Ecto neural progenitor cell (in vitro differentiated cells): Measurements from ENCODE around the gene KRTAP4-8.
"Not testable (repeated sequence)": the region's sequence is repeated elsewhere in the genome, so short reads cannot be mapped to it uniquely, and the experiment has no call there.

Experiments used
- DNase-seq: peaks from one replicate; pipeline ENCODE4 v3.0.0-alpha.2; 2018; ENCODE audit warnings: low spot score

The KRTAP4-8 gene

GRCh38 chr17:41065016-41065689, 32.8 kb downstream of the KRTAP4-8 start:
- DNase-seq: not testable (repeated sequence)

DNA sequence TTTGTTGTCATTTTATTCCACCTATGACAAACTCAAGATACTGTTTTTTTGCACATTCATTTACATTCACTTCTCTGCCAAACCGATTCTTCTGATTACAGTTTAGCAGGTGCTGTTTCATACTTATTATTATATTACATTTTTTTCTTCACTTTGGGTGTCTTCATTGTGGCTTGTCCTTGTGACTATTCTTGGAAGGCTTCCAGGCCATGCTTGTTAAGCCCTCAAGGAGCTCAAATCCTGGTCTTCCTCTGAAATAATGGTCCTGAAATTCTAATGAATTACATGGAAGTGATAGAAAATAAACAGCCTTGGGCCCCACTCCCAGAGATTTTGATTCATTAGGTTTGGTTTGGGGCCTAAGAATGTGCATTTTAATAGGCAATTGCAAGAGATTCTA, 33.6 kb downstream of the KRTAP4-8 start:
- no peak for DNase-seq

DNA sequence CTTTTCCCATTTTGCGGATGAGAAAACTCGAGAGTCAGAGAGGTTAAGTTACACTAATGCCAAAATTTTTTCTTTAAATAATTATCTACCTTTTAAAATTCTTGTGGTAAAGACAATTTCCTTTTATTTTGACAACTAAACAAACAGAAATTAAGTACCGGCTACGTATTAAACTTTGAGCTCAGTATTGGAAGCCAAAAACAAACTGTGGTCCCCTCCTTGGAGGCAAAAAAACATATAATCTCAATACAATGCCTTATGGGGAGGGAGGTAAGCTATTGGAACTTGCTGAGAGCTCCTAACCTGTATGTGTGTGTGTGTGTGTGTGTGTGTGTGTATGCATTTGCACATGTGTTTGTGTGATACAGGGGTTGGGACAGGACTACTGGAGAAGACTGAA, 34.5 kb downstream of the KRTAP4-8 start:
- DNase-seq: no peak

- no peak for DNase-seq
These were observed 36.0 kb downstream of the KRTAP4-8 start for GRCh38 chr17:41061964-41062363.

DNA sequence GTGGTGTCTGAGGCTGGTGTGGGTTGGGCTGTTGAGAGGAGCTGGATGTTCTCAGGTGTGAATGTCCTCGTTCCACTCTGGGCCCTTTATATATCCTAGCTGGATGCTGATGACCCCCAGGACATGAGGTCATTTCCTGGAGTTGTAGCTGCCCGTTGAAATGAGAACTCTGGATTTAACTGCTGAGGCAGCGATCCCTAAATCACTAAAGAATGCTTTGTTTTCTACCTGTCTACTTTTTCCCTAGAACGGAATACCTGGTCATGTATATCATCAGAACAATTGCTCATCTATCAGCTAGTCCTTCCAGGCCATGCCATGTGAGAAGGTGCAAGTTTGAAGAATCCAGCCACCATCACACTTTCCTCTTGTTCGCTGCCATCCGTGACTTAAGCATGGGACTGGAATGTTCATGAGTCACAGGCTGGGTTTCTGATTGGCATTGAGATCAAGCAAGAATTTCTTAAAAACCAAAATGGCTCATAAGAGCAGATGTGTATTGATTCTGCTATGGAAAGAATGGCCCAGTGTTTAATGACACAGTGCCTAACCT, 37.8 kb downstream of the KRTAP4-8 start, which contains the start of gene KRTAP2-3:
KRTAP2-3 (minus strand) TSS at position 63 of the 553 bp plus-strand sequence. CDS start 64 bp downstream, outside the sequence.
- DNase-seq: no peak

GRCh38 chr17:41059276-41060051, 38.5 kb downstream of the KRTAP4-8 start:
- DNase-seq: not testable (repeated sequence)

GRCh38 chr17:41058741-41059140, 39.2 kb downstream of the KRTAP4-8 start:
- DNase-seq: no peak

DNA sequence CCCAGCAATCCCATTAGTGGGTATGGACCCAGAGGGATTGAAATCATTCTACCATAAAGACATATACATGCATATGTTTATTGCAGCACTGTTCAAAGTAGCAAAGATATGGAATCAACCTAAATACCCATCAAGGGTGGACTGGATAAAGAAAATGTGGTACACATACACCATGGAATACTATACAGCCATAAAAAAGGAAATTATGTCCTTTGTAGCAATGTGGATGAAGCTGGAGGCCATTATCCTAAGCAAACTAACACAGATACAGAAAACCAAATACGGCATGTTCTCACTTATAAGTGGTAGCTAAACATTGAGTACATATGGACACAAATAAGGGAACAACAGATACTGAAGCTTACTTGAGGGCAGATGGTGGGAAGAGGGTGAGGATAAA, 40.4 kb downstream of the KRTAP4-8 start:
- no peak for DNase-seq

- DNase-seq: not testable (repeated sequence)
These were observed 42.8 kb downstream of the KRTAP4-8 start, which contains the start of gene KRTAP2-2 for GRCh38 chr17:41055130-41055529. KRTAP2-2 (minus strand) TSS chr17:41055230; CDS start chr17:41055211, 19 bp downstream.

DNA sequence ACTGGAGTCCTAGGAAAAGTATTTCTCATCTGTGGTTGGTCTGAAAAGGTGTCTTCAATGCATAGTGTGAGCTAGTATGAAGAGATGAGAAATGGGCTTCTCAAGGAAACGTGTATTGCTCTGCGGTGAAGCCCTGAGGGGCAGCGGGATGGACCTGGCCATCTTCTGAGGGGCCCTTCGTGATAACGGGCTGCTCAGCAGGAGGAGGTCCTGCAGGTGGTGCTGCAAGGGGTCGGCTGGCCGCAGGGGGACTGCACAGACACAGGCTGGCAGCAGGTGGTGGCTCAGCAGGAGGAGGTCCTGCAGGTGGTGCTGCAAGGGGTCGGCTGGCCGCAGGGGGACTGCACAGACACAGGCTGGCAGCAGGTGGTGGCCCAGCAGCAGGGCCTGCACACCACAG, 43.4 kb downstream of the KRTAP4-8 start:
- not testable (repeated sequence) for DNase-seq

- DNase-seq: no peak
These were observed 43.9 kb downstream of the KRTAP4-8 start for GRCh38 chr17:41054025-41054424.

GRCh38 chr17:41052566-41052965, 45.4 kb downstream of the KRTAP4-8 start:
- no peak for DNase-seq

DNA sequence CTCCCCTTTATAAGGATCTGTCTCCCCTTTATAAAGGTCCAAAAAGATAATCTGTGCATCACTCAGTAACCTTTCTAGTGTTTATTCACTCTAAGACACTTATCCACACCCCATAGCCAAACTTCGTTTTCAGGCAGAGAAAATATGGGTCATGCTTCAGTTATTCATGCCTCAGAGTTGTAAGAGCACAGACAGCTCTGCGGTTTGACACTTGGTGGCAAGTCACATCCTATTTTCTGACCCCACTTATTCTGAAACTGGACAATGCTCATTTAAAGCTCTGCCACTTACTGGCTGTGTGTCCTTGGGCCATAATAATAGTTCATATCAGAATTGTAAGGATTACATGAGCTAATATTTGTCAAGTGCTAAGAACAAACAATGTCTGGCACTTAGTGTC, 48.8 kb downstream of the KRTAP4-8 start:
- no peak for DNase-seq

DNA sequence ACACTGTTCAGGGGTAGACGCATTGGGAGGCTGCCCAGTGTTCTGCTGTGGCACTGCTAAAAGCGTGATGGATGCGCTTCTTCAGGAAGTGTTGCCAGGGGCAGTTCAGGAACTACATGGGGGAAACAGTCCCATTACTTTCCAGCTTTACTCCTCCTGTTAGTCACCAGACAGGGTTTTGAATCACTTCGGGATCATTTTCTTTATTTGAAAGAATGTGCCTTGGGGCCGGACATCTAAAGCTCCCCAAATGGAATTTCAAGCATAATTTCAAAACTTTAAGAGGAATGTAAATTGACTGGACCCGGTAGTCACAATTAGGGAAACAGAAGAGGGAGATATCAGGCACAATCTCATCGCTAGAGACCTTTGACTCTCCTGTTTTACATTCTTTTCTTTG, 49.5 kb downstream of the KRTAP4-8 start:
- no peak for DNase-seq
